ENCODE measurements around the gene TTLL10. TPM values are rescaled to one million over a fixed set of nuclear protein-coding genes. Genes with fewer than 3 reads are reported as not detected.

Gene TTLL10
- total RNA-seq, 1 donor from 2014 or later, result not detected

DNA sequence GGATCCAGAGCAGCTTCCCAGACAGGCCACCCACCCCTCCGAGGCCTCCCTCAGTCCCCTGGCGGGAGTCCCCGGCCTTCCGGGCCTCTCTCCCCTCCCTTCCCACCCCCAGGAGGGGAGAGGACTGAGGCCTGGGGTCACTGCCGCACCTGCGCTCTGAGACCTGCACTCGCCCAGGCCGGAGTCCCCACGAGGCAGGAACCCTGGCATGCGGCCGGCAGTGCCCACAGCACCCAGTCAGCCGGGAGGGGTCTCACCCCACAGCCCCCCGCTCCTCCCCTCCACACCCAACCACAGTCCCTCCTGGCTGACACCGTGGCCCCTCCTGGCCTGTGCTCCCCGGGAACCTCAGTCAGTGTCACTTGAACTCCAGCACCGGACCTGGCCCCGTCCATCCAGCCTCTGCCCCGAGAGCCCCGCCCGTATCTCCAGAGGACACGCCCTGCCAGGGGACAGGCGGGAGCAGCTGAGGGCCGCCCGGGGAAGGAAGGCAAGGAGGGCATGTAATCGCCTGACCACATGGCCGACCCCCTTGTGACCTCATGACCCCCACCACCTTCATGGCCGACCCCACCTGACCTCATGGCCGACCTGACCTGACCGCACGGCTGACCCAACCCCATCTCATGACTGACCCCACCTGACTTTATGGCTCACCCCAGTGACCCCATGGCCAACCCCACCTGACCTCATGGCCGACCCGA lies 28.7 kb upstream of the TTLL10 start:
- DNase-seq (ENCODE audit: low read depth) (no peak), FAIRE-seq (no peak)
- no peak for TF ChIP-seq CTCF (IDR thresholded peaks at IDR 0.05; ENCODE audit: insufficient read depth, low read length, severe bottlenecking)
- peak overlapping the region; percentile 6 for H3K4me3 ChIP-seq (ENCODE audit: low read depth, low read length)
- no peaks in the 10 kb centered on the region for H3K36me3 ChIP-seq (ENCODE audit: control insufficient read depth, insufficient read depth, low read length)
- H3K27me3 ChIP-seq (ENCODE audit: control insufficient read depth, insufficient read depth, low read length), result no peaks in the 10 kb centered on the region

DNA sequence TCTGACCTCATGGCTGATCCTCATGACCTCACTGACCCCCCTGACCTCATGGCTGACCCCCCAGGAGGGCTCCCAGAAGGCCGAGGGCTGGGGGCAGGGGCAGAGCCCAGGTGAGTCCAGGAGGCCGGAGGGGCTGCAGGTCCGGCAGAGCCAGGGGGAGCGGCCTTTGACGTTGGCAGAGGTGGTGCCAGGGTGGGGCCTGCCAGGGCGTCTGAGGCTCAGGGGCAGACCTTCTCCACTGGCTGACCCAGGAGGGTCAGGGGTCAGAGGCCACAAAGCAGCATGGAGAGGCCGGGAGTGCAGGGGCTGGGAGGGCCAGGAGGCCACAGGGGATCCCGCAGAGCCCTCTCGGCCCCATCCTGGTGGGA lies 28.1 kb upstream of the TTLL10 start:
- DNase-seq (ENCODE audit: low read depth) (no peak), FAIRE-seq (no peak)
- TF ChIP-seq CTCF (IDR thresholded peaks at IDR 0.05; ENCODE audit: insufficient read depth, low read length, severe bottlenecking), result no peak
- Histone ChIP-seq H3K36me3 (ENCODE audit: control insufficient read depth, insufficient read depth, low read length) (no peaks in the 10 kb centered on the region), H3K27me3 (ENCODE audit: control insufficient read depth, insufficient read depth, low read length) (no peaks in the 10 kb centered on the region), H3K4me3 (ENCODE audit: low read depth, low read length) (no peak overlapping the region)

- FAIRE-seq, result no peak
- DNase-seq (ENCODE audit: low read depth), result no peak
- no peak for TF ChIP-seq CTCF (IDR thresholded peaks at IDR 0.05; ENCODE audit: insufficient read depth, low read length, severe bottlenecking)
- Histone ChIP-seq H3K27me3 (ENCODE audit: control insufficient read depth, insufficient read depth, low read length) (no peaks in the 10 kb centered on the region), H3K4me3 (ENCODE audit: low read depth, low read length) (no peak overlapping the region), H3K36me3 (ENCODE audit: control insufficient read depth, insufficient read depth, low read length) (no peaks in the 10 kb centered on the region)
Observed at GRCh38 chr1:1146026-1146425, 27.7 kb upstream of the TTLL10 start.

DNA sequence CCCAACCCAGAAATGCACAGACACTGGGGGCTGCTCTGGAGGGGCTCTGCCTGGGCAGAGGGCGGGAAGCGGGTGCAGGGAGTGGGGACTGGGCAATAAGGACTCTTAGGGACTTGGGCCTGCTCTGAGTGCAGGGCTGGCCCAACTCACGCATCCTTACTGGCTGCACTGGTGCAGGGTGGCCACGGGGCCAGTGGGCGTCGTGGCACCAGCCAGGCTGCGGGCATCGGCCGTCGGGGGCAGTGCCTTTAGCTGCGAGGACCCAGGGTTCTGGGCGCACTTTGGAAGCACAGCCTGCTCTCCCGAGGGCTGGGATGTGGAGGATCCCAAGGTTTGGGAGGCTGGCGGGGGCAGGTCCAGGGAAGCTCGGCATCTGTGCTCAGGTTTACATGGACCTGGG lies 27.1 kb upstream of the TTLL10 start:
- Histone ChIP-seq H3K36me3 (ENCODE audit: control insufficient read depth, insufficient read depth, low read length) (no peaks in the 10 kb centered on the region), H3K4me3 (ENCODE audit: low read depth, low read length) (no peak overlapping the region), H3K27me3 (ENCODE audit: control insufficient read depth, insufficient read depth, low read length) (no peaks in the 10 kb centered on the region)
- FAIRE-seq (no peak), DNase-seq (ENCODE audit: low read depth) (no peak)
- TF ChIP-seq CTCF (IDR thresholded peaks at IDR 0.05; ENCODE audit: insufficient read depth, low read length, severe bottlenecking), result no peak

- Histone ChIP-seq H3K27me3 (ENCODE audit: control insufficient read depth, insufficient read depth, low read length) (no peaks in the 10 kb centered on the region), H3K36me3 (ENCODE audit: control insufficient read depth, insufficient read depth, low read length) (no peaks in the 10 kb centered on the region), H3K4me3 (ENCODE audit: low read depth, low read length) (no peak overlapping the region)
- DNase-seq (ENCODE audit: low read depth) (no peak), FAIRE-seq (no peak)
- no peak for TF ChIP-seq CTCF (IDR thresholded peaks at IDR 0.05; ENCODE audit: insufficient read depth, low read length, severe bottlenecking)
Observed at GRCh38 chr1:1148061-1148460, 25.6 kb upstream of the TTLL10 start.

GRCh38 chr1:1148569-1148968 lies 25.1 kb upstream of the TTLL10 start:
- FAIRE-seq (no peak), DNase-seq (ENCODE audit: low read depth) (no peak)
- TF ChIP-seq CTCF (IDR thresholded peaks at IDR 0.05; ENCODE audit: insufficient read depth, low read length, severe bottlenecking), result no peak
- H3K27me3 ChIP-seq (ENCODE audit: control insufficient read depth, insufficient read depth, low read length), result no peaks in the 10 kb centered on the region
- no peaks in the 10 kb centered on the region for H3K36me3 ChIP-seq (ENCODE audit: control insufficient read depth, insufficient read depth, low read length)
- H3K4me3 ChIP-seq (ENCODE audit: low read depth, low read length), result no peak overlapping the region
